ENCODE results near the gene SH3BP5L. TPM values are rescaled to one million over a fixed set of nuclear protein-coding genes. Genes with fewer than 3 reads are reported as not detected.

The SH3BP5L gene
- total and polyA plus RNA-seq, 2 of the 4 experiments (the other 2 are of a cell fraction) = 23.3 to 35.9 TPM

DNA sequence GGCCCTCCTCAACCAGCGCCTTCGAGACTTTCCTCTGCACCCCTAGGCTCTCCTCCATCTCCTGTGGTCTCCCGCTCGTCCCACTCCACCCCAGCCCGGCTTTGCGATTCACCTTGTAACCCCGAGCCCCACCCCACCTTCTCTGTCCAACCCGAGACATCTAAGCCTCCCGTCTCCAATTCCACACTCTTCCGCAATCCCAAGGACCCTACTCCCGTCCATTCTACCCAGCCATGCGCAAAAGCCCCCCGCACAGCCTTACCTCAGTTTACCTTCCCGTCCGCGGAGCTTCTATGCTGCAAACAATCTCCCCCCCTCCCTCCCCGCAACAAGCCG lies 174 bp downstream of the SH3BP5L start:
- H2BK20ac ChIP-seq (ENCODE audit: low read depth, low read length) = no peak overlapping the region; the same call in 1 of the 2 replicates
- peak overlapping the region; percentile 90 for H3K56ac ChIP-seq (ENCODE audit: extremely low read depth, insufficient read depth, low read length)
- H4K20me1 ChIP-seq (ENCODE audit: insufficient read depth, low read length) = peaks cover 22% of the 10 kb centered on the region; the same call in 1 of the 2 replicates
- H2BK15ac ChIP-seq (ENCODE audit: low read depth, low read length) = peak overlapping the region; percentile 26; the same call in 2 of the 3 replicates
- H3K9me1 ChIP-seq (ENCODE audit: insufficient read depth, low read length) = peaks cover 23% of the 10 kb centered on the region
- H3K9me3 ChIP-seq (ENCODE audit: control insufficient read depth, insufficient read depth, low read length) = no peaks in the 10 kb centered on the region
- peak overlapping the region; percentile 90 for H4K91ac ChIP-seq (ENCODE audit: insufficient read depth, low read depth, low read length)
- in situ Hi-C loops (cut with MboI; ENCODE audit: low sequenced_read_pairs) (no loop called here), dilution Hi-C loops (cut with HindIII; ENCODE audit: low sequenced_read_pairs, unreplicated experiment) (no loop called here), intact Hi-C loops (cut with micrococcal nuclease) (no loop called here)
- H3K79me1 ChIP-seq (ENCODE audit: low read depth in 1 of 2, low read length in 2 of 2) = peaks cover 18 to 59% of the 10 kb centered on the region in 2 experiments
- H3K4me2 ChIP-seq (ENCODE audit: low read depth, low read length) = peak overlapping the region; percentile 84
- H3K4me3 ChIP-seq (ENCODE audit: insufficient read depth, low read depth, low read length) = peak overlapping the region; percentile 79
- H3K18ac ChIP-seq (ENCODE audit: low read depth, low read length) = peak overlapping the region; percentile 64
- H3K27ac ChIP-seq (ENCODE audit: insufficient read depth, low read length) = peak overlapping the region; percentile 91
- H3K4me1 ChIP-seq (ENCODE audit: control insufficient read depth, insufficient read depth, low read length) = peaks cover 23% of the 10 kb centered on the region
- 1% methylated on average over 14 of the region's 18 CpGs; no CpG with 5 or more reads in 1 of the 2 experiments for WGBS, 2 experiments (ENCODE audit: extremely low coverage in 2 of 2, insufficient read length in 1 of 2)
- TF ChIP-seq RFX5 (IDR thresholded peaks at IDR 0.05; ENCODE audit: low read depth, low read length) = no peak
- TF ChIP-seq NFE2L2 (IDR thresholded peaks at IDR 0.05; ENCODE audit: low read depth, low read length) = no peak
- no peak for TF ChIP-seq CHD1 (IDR thresholded peaks at IDR 0.05; ENCODE audit: low read depth, low read length)
- no peak for TF ChIP-seq RCOR1 (IDR thresholded peaks at IDR 0.05; ENCODE audit: insufficient replicate concordance, low read length)
- peak; percentile 75 for TF ChIP-seq POLR2A (IDR thresholded peaks at IDR 0.05; ENCODE audit: low read depth, low read length)
- 0 out of 2 replicates have a peak, but pooled peaks have one; percentile 6 for TF ChIP-seq MXI1 (IDR thresholded peaks at IDR 0.05; ENCODE audit: borderline replicate concordance, low read depth, low read length)
- no peak for TF ChIP-seq BHLHE40 (IDR thresholded peaks at IDR 0.05; ENCODE audit: low read depth, low read length)
- H3K14ac ChIP-seq (replicated peaks; ENCODE audit: low read depth, low read length) = peak overlapping the region; percentile 93
- peak overlapping the region; percentile 72 for H4K5ac ChIP-seq (ENCODE audit: low read depth, low read length)
- H4K8ac ChIP-seq (ENCODE audit: low read depth in 2 of 2, low read length in 2 of 2) = peak overlapping the region; percentile 66 to 96
- DNase-seq = no peak
- peak overlapping the region; percentile 94 for H2AK5ac ChIP-seq (ENCODE audit: low read depth, low read length)
- POLR2A ChIA-PET (ENCODE audit: unreplicated experiment) = interaction anchor here (0.6 to 1.6 kb wide), 3 partner anchors 11 to 588 kb away, joined by 4 to 12 read pairs (median 5); partner anchors contain the start of gene ZNF672
- peaks cover 8% of the 10 kb centered on the region for H3K36me3 ChIP-seq (ENCODE audit: control insufficient read depth, insufficient read depth, low read length)
- peak overlapping the region; percentile 96 for H2AFZ ChIP-seq (replicated peaks; ENCODE audit: low read length, poor library complexity)
- H3K9ac ChIP-seq (ENCODE audit: low read depth, low read length) = peak overlapping the region; percentile 94
- peak overlapping the region; percentile 65 for H3K23ac ChIP-seq (ENCODE audit: low read depth, low read length)
- ATAC-seq (ENCODE audit: low read depth) = peak; percentile 0
- peak overlapping the region; percentile 96 for H3K4ac ChIP-seq (ENCODE audit: low read depth, low read length)
- CTCF ChIA-PET = interaction anchor here (1.0 to 1.1 kb wide), 2 partner anchors 12 to 17 kb away, joined by 4 to 6 read pairs; partner anchors contain the start of gene ZNF672
- H2BK5ac ChIP-seq (ENCODE audit: low read depth, low read length, poor library complexity, severe bottlenecking) = peak overlapping the region; percentile 91
- peak overlapping the region; percentile 100 for H2AK9ac ChIP-seq (replicated peaks; ENCODE audit: low read depth, low read length, poor library complexity)
- peak overlapping the region; percentile 71 for H2BK120ac ChIP-seq (ENCODE audit: low read depth, low read length)
- no peaks in the 10 kb centered on the region for H3K27me3 ChIP-seq (ENCODE audit: control insufficient read depth, insufficient read depth, low read length)
- no TSS peak for BruUV-seq (replicated peaks)

All from IMR-90 (cell line).